ENCODE results near the gene TGM2.

The TGM2 gene

GRCh38 chr20:38141889-38142494 is 23.1 kb downstream of the TGM2 start:
- no peak for DNase-seq

DNA sequence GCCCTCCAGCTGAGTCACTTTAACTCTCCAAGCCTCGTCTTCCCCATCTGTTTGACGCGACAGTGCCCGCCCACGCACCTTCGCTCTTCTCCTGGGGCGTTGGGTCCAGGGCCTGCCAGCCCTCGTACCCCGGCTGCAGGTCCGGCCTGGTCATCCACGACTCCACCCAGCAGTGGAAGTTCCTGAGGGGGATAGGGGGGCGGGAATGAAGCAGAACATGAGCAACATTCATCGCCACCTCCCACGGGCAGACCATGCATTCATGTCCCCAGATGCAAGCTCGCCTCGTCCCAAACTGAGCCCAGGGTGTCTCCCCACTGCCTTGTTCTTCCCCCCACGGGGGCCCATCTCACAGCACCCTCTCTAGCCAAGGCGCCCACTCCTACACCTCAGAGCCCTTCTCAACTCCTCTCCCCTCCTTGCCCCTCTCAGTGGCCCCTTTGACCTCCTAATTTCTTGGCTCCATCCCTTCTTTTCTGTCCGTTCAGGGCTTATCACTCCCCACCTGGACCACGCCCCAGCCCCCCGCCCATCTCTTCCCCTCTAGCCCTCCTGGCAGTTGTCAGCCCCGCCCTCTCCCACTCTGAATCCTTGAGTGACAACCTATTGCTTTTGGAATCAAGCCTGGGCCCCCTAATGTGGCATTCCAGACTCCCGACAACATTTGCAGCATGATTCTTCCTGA is 23.7 kb downstream of the TGM2 start:
- no peak for DNase-seq

DNA sequence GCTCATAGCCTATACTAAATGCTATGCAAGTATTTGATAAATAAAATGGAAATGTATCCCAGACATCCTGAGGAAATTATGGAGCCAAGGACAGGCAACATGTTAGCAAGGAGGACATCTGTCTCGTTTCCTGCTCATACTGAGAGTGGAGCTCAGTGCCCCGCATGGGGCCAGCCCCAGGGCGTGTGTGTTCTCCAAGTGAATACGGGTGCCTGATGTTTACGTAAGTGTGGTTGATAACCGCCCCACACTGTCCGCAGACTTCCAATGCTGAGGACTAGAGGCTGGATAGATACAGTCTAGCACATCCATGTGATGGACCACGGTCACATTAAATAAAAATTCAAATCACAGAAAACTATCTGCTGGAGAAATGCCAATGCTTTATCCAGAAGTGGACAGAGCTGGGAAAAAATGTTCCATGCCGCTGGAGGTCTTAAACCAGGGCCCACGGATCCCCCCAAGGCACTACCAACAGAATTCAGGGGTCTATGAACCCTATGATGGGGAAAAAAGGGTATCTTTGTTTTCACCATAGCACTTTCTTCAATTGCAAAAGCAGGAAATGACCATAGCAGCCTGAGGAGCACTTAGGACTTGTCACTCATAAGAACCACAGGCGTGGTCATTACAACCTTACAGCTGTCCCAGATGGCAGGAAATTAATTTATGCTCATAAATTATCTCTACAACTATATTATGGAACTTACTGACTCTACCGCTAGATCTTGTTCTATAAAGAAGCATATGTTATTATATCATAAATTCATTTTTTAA is 24.9 kb downstream of the TGM2 start:
- no peak for DNase-seq

DNA sequence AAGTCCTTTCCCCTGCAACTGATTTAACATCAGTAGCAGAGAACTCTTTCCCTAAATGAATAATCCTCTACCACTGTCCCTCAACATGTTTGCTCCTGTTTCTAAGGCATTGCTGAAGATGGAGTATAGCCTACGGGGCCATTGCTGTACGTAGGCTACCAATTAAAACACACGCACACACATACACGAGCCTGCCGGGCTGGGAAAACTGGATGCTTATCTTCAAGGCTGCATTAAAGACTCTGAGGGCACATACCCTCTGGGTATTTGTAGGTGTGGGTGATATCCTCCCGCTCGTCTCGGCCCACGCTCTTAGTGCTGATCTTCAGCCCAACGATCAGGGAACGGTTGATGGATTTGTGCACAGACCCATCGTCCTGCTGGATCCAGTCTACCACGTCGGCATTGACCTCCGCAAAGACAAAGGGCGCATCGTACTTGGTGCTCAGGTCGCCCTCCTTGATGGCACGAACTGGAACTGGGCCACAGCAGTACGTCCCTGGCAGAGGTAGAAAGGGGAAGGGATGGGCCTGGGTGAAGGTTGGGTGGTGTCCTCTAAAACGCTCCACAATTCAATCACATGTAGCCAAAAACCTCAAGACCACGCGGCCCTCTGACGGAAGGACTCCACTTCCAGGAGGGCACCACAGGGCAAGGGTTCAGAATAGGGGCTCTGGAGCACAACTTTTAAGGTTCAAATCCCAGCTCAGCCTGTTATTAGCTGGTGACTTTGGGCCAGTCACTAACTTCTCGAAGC is 25.7 kb downstream of the TGM2 start:
- no peak for DNase-seq

DNA sequence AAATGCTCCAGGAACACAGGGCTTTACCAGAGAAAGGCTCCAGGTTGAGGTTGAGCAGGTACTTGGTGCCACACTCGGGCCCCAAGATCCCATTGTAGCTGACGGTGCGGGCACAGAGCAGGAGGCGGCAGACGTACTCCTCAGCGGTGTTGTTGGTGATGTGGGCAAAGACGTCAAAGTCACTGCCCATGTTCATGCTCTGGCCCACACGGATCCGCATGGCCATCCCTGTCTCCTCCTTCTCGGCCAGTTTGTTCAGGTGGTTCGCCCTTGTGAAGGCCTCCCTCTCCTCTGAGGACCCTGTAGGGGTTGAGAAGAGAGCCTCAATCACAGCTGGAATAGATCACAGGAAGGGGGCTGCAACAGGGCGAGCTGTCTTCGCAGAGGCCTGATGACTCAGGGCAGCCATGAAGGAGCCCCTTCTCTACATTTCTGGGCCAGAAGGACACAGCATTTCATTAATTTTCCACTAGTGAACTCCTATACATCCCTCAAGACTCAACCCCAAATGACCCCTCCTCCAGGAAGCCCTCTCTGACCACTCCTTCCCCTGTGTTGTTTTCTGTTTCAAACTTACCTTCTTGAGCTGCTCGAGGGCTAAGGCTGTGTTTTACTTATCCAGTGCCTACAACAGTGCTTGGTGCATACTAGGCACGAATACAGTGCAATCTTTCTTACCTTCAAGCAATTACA is 26.8 kb downstream of the TGM2 start:
- DNase-seq: no peak

GRCh38 chr20:38137441-38138037 is 27.5 kb downstream of the TGM2 start:
- no peak for DNase-seq

DNA sequence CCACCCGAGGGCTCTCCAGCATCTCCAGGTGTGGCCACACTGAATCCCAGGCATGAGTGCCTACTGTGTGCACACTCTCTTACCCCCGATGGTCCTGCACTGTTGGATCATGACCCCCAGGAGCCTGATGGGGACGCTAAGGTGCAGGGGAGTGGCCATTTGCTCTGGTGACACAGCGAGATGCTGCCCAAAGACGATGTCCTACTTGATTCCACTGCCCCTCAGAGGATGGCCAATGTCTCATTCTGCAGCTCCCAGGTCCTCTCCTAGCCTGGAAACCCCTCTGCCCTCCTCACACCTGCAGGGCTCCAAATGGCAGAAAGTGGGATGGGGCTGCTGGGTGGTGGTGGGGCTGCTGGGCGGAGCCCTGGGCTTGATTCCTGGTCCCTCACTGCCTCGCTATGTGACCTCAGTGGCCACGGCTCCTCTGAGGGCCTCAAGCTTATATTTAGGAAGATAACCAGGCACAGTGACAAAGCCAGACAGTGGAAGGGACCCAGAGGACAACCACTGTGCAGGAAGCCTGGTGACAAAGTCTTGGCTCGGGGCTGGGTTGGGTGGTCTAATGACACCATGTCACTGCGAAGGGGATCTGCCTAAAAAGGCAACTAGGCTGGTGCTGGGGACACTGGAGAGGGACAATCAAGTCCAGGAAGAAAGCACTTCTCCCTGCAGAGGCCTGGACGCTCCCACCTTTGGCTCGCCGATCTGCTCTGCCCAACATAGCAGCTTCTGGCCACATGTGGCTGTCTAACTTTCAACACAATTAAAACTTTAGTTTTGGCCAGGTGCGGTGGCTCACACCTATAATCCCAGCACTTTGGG is 28.4 kb downstream of the TGM2 start:
- DNase-seq: no peak

DNA sequence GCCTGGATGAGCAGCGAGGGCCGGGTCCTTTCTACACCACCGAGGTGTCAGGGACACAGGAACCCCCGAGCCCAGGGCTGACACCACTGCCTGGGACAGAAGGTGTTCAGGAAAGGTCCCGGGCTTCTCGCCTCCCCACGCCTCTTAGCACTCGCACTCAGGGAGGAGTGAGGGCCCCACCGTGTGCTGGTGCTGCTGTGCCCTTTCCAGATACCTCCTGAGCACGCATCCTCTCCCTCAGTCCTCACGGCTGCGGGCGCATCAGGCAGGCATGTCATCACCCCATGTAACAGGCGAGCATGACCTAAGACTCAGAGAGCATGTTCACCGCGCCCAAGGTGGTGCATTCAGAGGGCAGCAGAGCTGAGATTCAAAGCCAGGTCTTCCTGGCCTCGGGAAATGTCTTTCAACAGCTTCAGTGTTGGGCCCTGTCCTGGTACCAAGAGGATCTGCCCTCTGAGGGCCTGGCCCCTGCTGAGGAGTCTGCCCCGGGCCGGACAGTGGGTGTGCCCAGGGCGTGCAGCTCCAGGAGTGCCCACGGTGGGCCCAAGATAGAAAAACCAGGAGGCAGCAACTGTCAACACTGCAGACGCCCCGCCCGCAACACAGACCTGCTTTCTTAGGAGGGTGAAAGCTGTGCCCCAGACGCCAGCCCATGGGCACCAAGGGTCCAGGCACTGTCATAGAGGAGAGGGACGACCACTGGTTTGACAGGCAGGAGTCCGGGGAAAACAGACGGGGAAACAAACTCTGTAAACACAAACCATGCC is 29.2 kb downstream of the TGM2 start:
- DNase-seq: no peak

DNA sequence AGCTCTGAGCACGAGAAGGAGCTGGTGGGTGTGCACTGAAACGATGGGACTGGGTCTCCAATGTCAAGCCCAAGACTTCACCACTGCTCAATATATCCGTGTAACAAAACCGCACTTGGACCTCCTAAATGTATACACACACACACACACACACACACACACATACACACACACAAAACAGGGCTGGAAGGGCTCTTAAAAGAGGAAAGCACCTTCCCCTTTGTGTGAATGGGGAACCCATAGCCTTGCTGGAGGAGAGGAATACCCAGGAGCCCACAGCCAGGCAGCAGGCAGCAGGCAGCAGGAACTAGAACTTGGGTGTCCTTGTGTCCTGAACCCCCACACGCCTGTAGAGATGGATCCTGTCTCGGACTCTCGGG is 29.8 kb downstream of the TGM2 start:
- DNase-seq: no peak

DNA sequence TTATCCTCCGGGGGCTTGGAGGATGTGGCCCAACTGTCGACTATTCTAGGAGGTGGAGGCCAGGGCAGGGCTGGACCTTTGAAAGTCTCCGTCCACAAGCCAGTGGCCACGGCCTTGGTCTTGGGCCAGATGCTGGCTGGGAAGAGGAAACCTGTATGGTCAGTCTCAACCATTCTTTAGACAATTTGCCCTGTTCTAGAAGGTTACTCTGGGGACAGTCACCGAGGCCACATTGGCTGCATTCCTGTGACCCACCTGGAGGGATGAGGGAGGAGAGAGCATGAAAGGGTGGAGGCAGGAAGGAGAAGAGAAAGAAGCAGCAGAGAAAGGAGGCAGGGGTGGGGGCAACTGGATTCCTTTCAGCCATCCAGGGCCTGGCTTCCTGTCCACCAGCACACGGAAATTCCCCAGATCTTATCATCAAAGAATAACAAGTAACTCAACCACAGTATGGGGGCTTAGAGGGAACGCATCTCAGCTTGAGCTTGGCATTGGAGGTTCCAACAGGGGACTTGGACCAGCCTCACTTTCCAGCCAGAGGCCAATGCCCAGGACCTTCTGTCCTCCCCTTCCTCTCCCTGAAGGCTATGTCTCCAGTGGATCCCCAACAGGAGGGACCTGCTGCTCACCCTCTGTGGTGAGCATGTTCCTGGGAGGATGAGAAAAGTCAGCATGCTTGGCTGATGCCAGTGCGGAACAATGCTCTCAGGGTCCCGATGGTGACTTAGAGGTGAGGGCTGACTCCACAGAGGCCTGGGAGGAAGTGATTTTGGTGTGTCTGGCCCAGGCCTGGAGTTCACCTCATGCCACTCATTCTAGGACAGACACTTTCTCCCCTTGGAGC is 30.4 kb downstream of the TGM2 start:
- no peak for DNase-seq

DNA sequence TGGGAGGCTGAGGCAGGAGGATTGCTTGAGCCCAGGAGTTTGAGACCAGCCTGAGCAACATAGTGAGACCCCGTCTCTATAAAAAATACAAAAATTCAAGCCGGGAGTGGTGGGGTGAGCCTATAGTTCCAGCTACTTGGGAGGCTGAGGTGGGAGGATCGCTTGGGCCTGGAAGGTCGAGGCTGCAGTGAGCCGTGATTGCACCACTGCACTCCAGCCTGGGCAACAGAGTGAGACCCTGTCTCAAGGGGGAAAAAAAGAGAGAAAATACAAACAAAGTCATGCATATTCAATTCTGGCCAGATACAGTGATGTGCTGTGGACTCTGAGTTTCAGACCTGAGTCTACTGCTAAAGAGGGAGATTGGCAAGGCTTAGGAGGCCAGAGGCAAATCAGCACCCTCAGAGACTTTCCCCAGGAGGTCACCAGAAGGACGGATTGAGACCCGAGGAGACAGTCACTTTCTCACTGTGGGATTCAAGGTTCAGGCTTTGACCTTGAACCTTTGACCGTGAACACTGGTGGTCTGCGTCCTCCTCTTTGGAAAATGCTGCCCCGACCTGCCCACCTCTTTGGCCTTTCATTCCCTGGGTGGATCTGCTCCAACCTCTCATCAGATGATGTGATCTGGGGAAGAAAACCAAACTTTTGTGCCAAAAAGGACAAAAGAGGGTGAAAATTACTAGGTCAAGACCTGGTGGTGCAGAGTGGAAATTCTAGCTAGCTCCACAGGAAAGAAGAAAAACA is 31.2 kb downstream of the TGM2 start:
- DNase-seq: no peak

DNA sequence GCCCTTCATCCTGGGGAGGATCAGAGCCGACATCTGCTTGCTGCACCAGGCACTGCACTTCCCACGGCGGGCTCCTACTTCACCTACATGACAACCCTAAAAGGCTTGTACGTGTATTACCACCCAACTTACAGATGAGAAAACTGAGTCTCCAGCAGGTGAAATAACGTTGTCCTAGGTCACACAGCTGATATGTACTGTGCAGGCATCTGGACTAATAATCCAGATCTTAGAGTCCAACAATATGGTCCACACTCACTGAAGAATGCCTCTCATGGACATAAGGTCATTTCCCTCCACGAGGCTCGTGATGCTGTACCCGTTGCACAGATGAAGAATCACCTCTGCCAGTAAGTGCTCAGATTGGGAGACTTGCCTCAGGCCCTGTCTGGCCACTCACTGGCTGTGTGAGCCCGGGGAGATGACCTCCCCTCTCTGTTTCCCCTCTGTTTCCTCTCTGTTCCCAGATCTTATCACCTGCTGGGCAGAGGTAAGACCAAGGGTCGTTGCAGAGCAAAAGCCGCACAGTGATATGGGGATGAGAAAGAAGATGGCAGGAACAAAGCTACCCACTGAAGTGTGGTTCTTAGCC is 32.1 kb downstream of the TGM2 start:
- no peak for DNase-seq

DNA sequence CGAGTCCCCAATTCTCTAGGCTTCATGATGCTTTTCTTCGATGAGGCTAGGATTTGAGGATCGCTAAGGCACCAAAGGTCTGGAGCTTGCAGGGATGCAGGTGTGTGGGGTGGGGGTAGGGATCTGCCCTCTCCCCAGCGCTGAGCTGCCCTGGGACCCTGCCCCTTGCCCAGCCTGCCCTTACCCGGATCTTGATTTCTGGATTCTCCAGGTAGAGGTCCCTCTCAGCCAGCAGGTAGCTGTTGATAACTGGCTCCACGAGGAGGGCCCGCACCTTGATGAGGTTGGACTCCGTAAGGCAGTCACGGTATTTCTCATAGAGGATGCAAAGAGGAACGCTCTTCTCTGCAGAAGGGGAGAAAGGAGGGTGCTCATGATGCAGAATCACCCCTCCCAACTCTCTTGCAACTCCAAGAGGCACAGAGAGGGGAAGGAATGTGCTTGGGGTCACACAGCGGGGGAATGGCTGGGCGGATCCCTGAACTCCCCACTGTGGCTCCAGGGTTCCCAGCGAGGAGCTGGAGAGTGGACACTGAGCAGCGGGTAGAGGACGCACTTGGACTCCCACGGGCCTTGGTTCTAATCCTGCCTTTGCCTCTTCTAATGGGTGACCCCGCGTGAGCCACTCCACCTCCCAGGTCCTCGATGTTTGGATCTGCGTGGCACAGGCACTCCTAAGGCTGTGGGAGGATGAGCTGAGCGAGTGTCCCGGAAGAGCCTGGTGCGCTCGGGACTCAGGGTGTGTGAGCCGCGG is 32.7 kb downstream of the TGM2 start:
- DNase-seq: no peak

GRCh38 chr20:38131588-38132121 is 33.4 kb downstream of the TGM2 start:
- no peak for DNase-seq

DNA sequence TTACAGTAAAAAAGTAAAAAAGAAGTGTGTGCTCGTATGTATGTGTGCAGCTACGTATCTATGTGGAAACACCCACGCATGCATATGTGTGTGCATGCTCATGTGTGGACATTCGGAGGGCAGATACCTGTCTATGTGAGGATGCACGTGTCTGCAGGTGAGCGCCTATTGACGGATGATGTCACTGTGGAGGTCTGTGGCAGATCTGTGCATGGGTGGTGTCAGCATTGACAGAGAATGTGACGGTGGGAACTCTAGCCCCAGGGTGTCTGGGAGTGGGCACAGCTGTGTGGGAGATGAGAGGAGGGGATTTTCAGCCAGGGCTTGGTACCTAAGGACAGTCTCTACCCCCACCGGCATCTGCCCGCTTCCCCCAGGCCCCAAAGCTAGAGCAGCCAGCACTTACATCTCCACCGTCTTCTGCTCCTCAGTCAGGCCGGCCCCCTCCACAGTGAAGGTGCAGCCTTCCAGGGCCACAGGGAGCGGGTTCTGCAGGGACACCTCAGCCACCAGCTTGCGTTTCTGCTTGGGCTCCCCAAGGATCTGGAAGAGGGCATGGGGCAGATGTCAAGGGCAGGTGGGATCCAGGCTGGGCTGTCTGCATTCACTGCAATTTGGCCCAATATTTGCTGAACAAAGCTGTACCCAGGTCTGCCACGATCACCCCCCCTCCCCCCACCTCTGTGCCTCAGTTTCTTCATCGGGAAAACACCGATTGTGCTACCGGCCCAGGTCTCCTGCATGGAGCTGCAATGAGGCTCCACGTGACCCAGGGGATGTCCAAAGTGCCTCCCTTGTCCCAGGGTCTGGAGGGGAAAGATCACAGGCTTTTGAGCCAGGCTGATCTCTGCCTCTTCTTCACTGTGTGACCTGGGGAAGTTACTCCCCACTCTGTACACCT is 34.1 kb downstream of the TGM2 start:
- no peak for DNase-seq

- DNase-seq: no peak
Measured at GRCh38 chr20:38129893-38130609, 35.0 kb downstream of the TGM2 start.

Data from eye (tissue), 1 donor.